ENCODE data around the gene HEATR9.

DNA sequence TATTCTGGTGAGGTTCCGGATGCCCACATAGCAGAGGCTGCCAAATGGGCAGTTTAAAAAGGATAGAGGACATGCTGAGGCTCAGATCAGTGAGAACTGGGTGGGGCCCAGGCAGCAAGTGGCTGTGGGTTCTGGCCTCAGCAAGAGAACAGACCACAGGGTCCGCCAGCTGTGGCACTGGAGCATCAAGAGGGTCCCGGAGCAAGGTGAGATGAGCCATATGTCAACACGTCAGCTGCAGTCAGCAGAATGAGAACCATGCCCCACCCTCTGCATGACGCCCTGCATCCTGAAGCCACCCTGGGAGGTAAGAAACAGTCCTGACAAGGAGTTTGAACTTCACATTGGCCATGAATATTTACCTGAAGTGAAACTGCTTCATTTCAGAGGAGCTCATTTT is 31.6 kb upstream of the HEATR9 start:
- no peak for TF ChIP-seq POLR2A (IDR thresholded peaks at IDR 0.05; ENCODE audit: borderline replicate concordance, extremely low read depth, insufficient read depth, insufficient read length)
- no peak for TF ChIP-seq CEBPB (IDR thresholded peaks at IDR 0.05; ENCODE audit: low read depth)
- no peak for TF ChIP-seq ZNF274 (IDR thresholded peaks at IDR 0.05; ENCODE audit: low read depth, low read length)
- TF ChIP-seq EZH2phosphoT487 (IDR thresholded peaks at IDR 0.05; ENCODE audit: borderline replicate concordance), result no peak
- TF ChIP-seq, protein P1, sequence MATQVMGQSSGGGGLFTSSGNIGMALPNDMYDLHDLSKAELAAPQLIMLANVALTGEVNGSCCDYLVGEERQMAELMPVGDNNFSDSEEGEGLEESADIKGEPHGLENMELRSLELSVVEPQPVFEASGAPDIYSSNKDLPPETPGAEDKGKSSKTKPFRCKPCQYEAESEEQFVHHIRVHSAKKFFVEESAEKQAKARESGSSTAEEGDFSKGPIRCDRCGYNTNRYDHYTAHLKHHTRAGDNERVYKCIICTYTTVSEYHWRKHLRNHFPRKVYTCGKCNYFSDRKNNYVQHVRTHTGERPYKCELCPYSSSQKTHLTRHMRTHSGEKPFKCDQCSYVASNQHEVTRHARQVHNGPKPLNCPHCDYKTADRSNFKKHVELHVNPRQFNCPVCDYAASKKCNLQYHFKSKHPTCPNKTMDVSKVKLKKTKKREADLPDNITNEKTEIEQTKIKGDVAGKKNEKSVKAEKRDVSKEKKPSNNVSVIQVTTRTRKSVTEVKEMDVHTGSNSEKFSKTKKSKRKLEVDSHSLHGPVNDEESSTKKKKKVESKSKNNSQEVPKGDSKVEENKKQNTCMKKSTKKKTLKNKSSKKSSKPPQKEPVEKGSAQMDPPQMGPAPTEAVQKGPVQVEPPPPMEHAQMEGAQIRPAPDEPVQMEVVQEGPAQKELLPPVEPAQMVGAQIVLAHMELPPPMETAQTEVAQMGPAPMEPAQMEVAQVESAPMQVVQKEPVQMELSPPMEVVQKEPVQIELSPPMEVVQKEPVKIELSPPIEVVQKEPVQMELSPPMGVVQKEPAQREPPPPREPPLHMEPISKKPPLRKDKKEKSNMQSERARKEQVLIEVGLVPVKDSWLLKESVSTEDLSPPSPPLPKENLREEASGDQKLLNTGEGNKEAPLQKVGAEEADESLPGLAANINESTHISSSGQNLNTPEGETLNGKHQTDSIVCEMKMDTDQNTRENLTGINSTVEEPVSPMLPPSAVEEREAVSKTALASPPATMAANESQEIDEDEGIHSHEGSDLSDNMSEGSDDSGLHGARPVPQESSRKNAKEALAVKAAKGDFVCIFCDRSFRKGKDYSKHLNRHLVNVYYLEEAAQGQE (IDR thresholded peaks at IDR 0.05; ENCODE audit: low read depth), result no peak
- no peak for TF ChIP-seq CTCF (IDR thresholded peaks at IDR 0.05 in 2 of 3, conservative IDR thresholded peaks at IDR 0.05 in 1 of 3; ENCODE audit: borderline replicate concordance in 1 of 3, insufficient read depth in 1 of 3, low read depth in 2 of 3, low read length in 2 of 3)
- no peak for TF ChIP-seq POLR2AphosphoS5 (IDR thresholded peaks at IDR 0.05; ENCODE audit: low read depth, low read length)
- no peak for TF ChIP-seq EZH2 (IDR thresholded peaks at IDR 0.05)
- TF ChIP-seq RAD21 (IDR thresholded peaks at IDR 0.05; ENCODE audit: low read depth), result no peak
- no peak for TF ChIP-seq ZFX (IDR thresholded peaks at IDR 0.05)
- TF ChIP-seq YY1 (IDR thresholded peaks at IDR 0.05; ENCODE audit: extremely low read depth, insufficient replicate concordance, low read depth, low read length), result no peak
- TF ChIP-seq CBX3 (IDR thresholded peaks at IDR 0.05; ENCODE audit: low read depth), result no peak
- no peak for TF ChIP-seq MAX (IDR thresholded peaks at IDR 0.05)
